ENCODE results near the gene RTF1.
"Not testable (repeated sequence)": the region's sequence is repeated elsewhere in the genome, so short reads cannot be mapped to it uniquely, and the experiment has no call there.

The RTF1 gene

GRCh38 chr15:41416742-41417417 is at the start of gene RTF1:
TSS of gene RTF1 (plus strand) at chr15:41417095. CDS start at chr15:41417116, 21 bp downstream.
- DNase-seq: peak; percentile 94

GRCh38 chr15:41367418-41367817 is 49.5 kb upstream of the RTF1 start:
- DNase-seq: no peak

- no peak for DNase-seq
Observed at GRCh38 chr15:41377978-41378377, 38.9 kb upstream of the RTF1 start.

- DNase-seq: not testable (repeated sequence)
Observed at GRCh38 chr15:41383974-41384749, 32.7 kb upstream of the RTF1 start.

GRCh38 chr15:41387646-41388045 is 29.2 kb upstream of the RTF1 start:
- no peak for DNase-seq

- no peak for DNase-seq
Observed at GRCh38 chr15:41392659-41393058, 24.2 kb upstream of the RTF1 start.

GRCh38 chr15:41394924-41395323 is 22.0 kb upstream of the RTF1 start:
- no peak for DNase-seq

- no peak for DNase-seq
Observed at GRCh38 chr15:41396111-41396510, 20.8 kb upstream of the RTF1 start.

- DNase-seq: no peak
Observed at GRCh38 chr15:41401904-41402267, 15.0 kb upstream of the RTF1 start.

- no peak for DNase-seq
Observed at GRCh38 chr15:41407341-41407740, 9.6 kb upstream of the RTF1 start.

- no peak for DNase-seq
Observed at GRCh38 chr15:41408234-41408641, 8.7 kb upstream of the RTF1 start.

GRCh38 chr15:41411031-41411430 is 5.9 kb upstream of the RTF1 start:
- DNase-seq: no peak

- no peak for DNase-seq
Observed at GRCh38 chr15:41411441-41411840, 5.5 kb upstream of the RTF1 start.

GRCh38 chr15:41416128-41416741 is 660 bp upstream of the RTF1 start:
- DNase-seq: no peak

- DNase-seq: no peak
Observed at GRCh38 chr15:41417418-41418195, 712 bp downstream of the RTF1 start.

- DNase-seq: no peak
Observed at GRCh38 chr15:41423979-41424659, 7.2 kb downstream of the RTF1 start.

- no peak for DNase-seq
Observed at GRCh38 chr15:41424809-41425208, 7.9 kb downstream of the RTF1 start.

- DNase-seq: not testable (repeated sequence)
Observed at GRCh38 chr15:41425907-41426306, 9.0 kb downstream of the RTF1 start.

GRCh38 chr15:41429003-41429890 is 12.4 kb downstream of the RTF1 start:
- DNase-seq: no peak

- DNase-seq: no peak
Observed at GRCh38 chr15:41435037-41435786, 18.3 kb downstream of the RTF1 start.

GRCh38 chr15:41437448-41437847 is 20.6 kb downstream of the RTF1 start:
- DNase-seq: no peak
